ENCODE data around the gene CHERP. TPM values are rescaled to one million over a fixed set of nuclear protein-coding genes. Genes with fewer than 3 reads are reported as not detected.

The CHERP gene
- total and polyA plus RNA-seq, 2 of the 13 experiments (the other 11 are each of a cell fraction or from before 2014, with no cell fraction given) = 4.3 to 5.4 TPM

DNA sequence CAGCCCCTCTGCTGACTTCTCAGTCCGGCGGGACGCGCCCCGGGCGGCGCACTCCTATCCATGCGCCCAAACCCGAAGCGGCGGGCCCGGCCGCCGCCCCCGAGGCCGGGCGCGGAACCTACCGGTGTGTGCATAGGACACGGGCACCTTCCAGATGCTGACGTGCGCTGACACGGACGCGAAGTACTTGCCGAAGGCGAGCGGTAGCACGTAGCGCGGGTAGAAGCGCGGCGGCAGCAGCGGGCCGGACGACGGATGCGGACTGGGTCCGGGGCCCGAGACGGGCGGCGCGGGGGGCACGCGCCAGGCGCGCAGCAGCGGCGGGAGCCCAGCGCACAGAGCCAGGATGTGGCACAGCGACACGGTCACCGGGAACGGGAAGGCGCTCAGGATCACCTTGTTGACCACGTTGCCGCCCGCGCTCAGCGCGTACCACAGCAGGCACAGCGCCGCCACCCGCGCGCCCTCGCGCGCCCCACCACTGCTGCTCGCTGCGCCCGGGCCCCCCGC lies 29.6 kb upstream of the CHERP start (continued):
- TF ChIP-seq MEF2D (CRISPR knock-in tag; IDR thresholded peaks at IDR 0.05) (no peak), ZNF749 (CRISPR knock-in tag; IDR thresholded peaks at IDR 0.05; ENCODE audit: borderline replicate concordance) (0 out of 2 replicates have a peak, but pooled peaks have one; percentile 60), PRDM15 (CRISPR knock-in tag; IDR thresholded peaks at IDR 0.05) (no peak), KAT2B (IDR thresholded peaks at IDR 0.05; ENCODE audit: borderline replicate concordance, low read depth, low read length) (no peak), ZNF607 (CRISPR knock-in tag; IDR thresholded peaks at IDR 0.05; ENCODE audit: borderline replicate concordance) (peak; percentile 13; the same call in 1 of the 2 replicates), POLR2G (IDR thresholded peaks at IDR 0.05; ENCODE audit: low read depth, low read length) (no peak), ZNF296 (CRISPR knock-in tag; conservative IDR thresholded peaks at IDR 0.05) (no peak), ETV5 (CRISPR knock-in tag; IDR thresholded peaks at IDR 0.05; ENCODE audit: borderline replicate concordance) (no peak), MXI1 (IDR thresholded peaks at IDR 0.05; ENCODE audit: borderline replicate concordance, low read depth, low read length) (peak; percentile 43; the same call in 1 of the 3 replicates), ZFP1 (CRISPR knock-in tag; IDR thresholded peaks at IDR 0.05) (no peak), ZNF160 (CRISPR knock-in tag; IDR thresholded peaks at IDR 0.05) (no peak), NCOA2 (CRISPR knock-in tag; IDR thresholded peaks at IDR 0.05) (no peak), ZBTB10 (CRISPR knock-in tag; IDR thresholded peaks at IDR 0.05; ENCODE audit: borderline replicate concordance) (no peak), ZNF709 (CRISPR knock-in tag; IDR thresholded peaks at IDR 0.05) (no peak), UBTF (CRISPR knock-in tag; IDR thresholded peaks at IDR 0.05) (no peak), YEATS4 (CRISPR knock-in tag; IDR thresholded peaks at IDR 0.05; ENCODE audit: borderline replicate concordance) (peak; percentile 46; the same call in 1 of the 2 replicates), HNRNPLL (IDR thresholded peaks at IDR 0.05; ENCODE audit: low read depth, low read length, poor library complexity, severe bottlenecking) (no peak)
- TF ChIP-seq, protein P1, sequence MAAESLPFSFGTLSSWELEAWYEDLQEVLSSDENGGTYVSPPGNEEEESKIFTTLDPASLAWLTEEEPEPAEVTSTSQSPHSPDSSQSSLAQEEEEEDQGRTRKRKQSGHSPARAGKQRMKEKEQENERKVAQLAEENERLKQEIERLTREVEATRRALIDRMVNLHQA (CRISPR knock-in tag; IDR thresholded peaks at IDR 0.05) = no peak
- TF ChIP-seq, protein P2, sequence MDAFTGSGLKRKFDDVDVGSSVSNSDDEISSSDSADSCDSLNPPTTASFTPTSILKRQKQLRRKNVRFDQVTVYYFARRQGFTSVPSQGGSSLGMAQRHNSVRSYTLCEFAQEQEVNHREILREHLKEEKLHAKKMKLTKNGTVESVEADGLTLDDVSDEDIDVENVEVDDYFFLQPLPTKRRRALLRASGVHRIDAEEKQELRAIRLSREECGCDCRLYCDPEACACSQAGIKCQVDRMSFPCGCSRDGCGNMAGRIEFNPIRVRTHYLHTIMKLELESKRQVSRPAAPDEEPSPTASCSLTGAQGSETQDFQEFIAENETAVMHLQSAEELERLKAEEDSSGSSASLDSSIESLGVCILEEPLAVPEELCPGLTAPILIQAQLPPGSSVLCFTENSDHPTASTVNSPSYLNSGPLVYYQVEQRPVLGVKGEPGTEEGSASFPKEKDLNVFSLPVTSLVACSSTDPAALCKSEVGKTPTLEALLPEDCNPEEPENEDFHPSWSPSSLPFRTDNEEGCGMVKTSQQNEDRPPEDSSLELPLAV (CRISPR knock-in tag; conservative IDR thresholded peaks at IDR 0.05; ENCODE audit: low read depth) = 0 out of 2 replicates have a peak, but pooled peaks have one; percentile 7

Data from HepG2 (cell line).